ENCODE results near the gene DUOX1.

DUOX1 gene

GRCh38 chr15:45138814-45139765 lies 9.3 kb downstream of the DUOX1 start:
- peaks cover 17 to 28% of the 10 kb centered on the region in 2 donors for H3K27me3 ChIP-seq (ENCODE audit: control insufficient read depth in 1 of 2, insufficient read depth in 2 of 2, low read length in 2 of 2)
- no peaks in the 10 kb centered on the region for H3K9me3 ChIP-seq (ENCODE audit: low read length)
- no peaks in the 10 kb centered on the region for H3K4me1 ChIP-seq (ENCODE audit: insufficient read depth, low read length)
- H3K4me3 ChIP-seq (ENCODE audit: low read depth in 1 of 2, low read length in 2 of 2): no peak overlapping the region
- H3K9ac ChIP-seq (ENCODE audit: low read length): no peak overlapping the region
- no peaks in the 10 kb centered on the region for H3K36me3 ChIP-seq (ENCODE audit: insufficient read depth, low read length)
- H3K27ac ChIP-seq (ENCODE audit: low read depth, low read length): no peak overlapping the region

GRCh38 chr15:45139770-45140169 lies 10.0 kb downstream of the DUOX1 start:
- no peaks in the 10 kb centered on the region for H3K36me3 ChIP-seq (ENCODE audit: insufficient read depth, low read length)
- H3K27me3 ChIP-seq (ENCODE audit: control insufficient read depth in 1 of 2, insufficient read depth in 2 of 2, low read length in 2 of 2): peaks cover 11 to 21% of the 10 kb centered on the region in 2 donors
- no peaks in the 10 kb centered on the region for H3K4me1 ChIP-seq (ENCODE audit: insufficient read depth, low read length)
- H3K4me3 ChIP-seq (ENCODE audit: low read depth in 1 of 2, low read length in 2 of 2): no peak overlapping the region
- H3K9me3 ChIP-seq (ENCODE audit: low read length): no peaks in the 10 kb centered on the region
- no peak overlapping the region for H3K9ac ChIP-seq (ENCODE audit: low read length)
- no peak overlapping the region for H3K27ac ChIP-seq (ENCODE audit: low read depth, low read length)

GRCh38 chr15:45140557-45141250 lies 10.9 kb downstream of the DUOX1 start:
- Histone ChIP-seq H3K27ac (ENCODE audit: low read depth, low read length) (no peak overlapping the region), H3K4me1 (ENCODE audit: insufficient read depth, low read length) (no peaks in the 10 kb centered on the region), H3K4me3 (ENCODE audit: low read depth in 1 of 2, low read length in 2 of 2) (no peak overlapping the region), H3K36me3 (ENCODE audit: insufficient read depth, low read length) (no peaks in the 10 kb centered on the region), H3K9me3 (ENCODE audit: low read length) (no peaks in the 10 kb centered on the region), H3K27me3 (ENCODE audit: control insufficient read depth in 1 of 2, insufficient read depth in 2 of 2, low read length in 2 of 2) (peaks cover 8 to 15% of the 10 kb centered on the region in 2 donors), H3K9ac (ENCODE audit: low read length) (no peak overlapping the region)

GRCh38 chr15:45141386-45141785 lies 11.6 kb downstream of the DUOX1 start:
- Histone ChIP-seq H3K4me3 (ENCODE audit: low read depth in 1 of 2, low read length in 2 of 2) (no peak overlapping the region), H3K36me3 (ENCODE audit: insufficient read depth, low read length) (no peaks in the 10 kb centered on the region), H3K9ac (ENCODE audit: low read length) (no peak overlapping the region), H3K27me3 (ENCODE audit: control insufficient read depth in 1 of 2, insufficient read depth in 2 of 2, low read length in 2 of 2) (peaks cover 5 to 8% of the 10 kb centered on the region in 2 donors), H3K4me1 (ENCODE audit: insufficient read depth, low read length) (no peaks in the 10 kb centered on the region), H3K27ac (ENCODE audit: low read depth, low read length) (no peak overlapping the region), H3K9me3 (ENCODE audit: low read length) (no peaks in the 10 kb centered on the region)

DNA sequence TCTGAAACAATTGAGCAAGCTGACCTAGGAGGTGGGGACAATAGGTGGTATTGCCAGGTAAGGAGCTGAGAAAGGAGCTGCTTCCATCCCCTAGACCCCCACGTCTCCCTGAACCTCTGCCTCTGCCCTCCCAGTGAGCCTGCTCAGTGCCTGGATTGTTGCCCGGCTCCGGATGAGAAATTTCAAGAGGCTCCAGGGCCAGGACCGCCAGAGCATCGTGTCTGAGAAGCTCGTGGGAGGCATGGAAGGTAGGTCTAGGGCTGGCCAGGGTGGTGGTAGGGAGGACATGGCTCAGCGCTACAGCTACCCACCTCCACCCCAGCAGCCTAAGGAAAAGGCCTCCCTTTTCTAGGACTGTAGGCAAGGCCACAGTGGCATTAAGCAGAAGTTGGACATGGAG lies 13.3 kb downstream of the DUOX1 start:
- Histone ChIP-seq H3K27me3 (ENCODE audit: control insufficient read depth in 1 of 2, insufficient read depth in 2 of 2, low read length in 2 of 2) (peaks cover 0 to 4% of the 10 kb centered on the region in 2 donors), H3K36me3 (ENCODE audit: insufficient read depth, low read length) (no peaks in the 10 kb centered on the region), H3K9me3 (ENCODE audit: low read length) (no peaks in the 10 kb centered on the region), H3K4me1 (ENCODE audit: insufficient read depth, low read length) (no peaks in the 10 kb centered on the region), H3K9ac (ENCODE audit: low read length) (no peak overlapping the region), H3K4me3 (ENCODE audit: low read depth in 1 of 2, low read length in 2 of 2) (no peak overlapping the region), H3K27ac (ENCODE audit: low read depth, low read length) (no peak overlapping the region)

DNA sequence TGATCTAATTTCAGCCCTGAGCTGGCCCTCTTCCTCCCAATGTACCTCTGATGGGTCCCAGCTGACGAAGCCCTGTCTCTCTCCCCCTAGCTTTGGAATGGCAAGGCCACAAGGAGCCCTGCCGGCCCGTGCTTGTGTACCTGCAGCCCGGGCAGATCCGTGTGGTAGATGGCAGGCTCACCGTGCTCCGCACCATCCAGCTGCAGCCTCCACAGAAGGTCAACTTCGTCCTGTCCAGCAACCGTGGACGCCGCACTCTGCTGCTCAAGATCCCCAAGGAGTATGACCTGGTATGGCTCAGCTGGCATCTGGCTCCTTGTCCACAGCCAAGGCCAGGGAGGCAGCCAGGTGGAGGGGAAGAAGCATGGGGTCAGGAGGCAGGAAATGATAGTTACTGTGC lies 14.2 kb downstream of the DUOX1 start:
- H3K9me3 ChIP-seq (ENCODE audit: low read length): no peaks in the 10 kb centered on the region
- peaks cover 0 to 4% of the 10 kb centered on the region in 2 donors for H3K27me3 ChIP-seq (ENCODE audit: control insufficient read depth in 1 of 2, insufficient read depth in 2 of 2, low read length in 2 of 2)
- no peak overlapping the region for H3K9ac ChIP-seq (ENCODE audit: low read length)
- no peak overlapping the region for H3K27ac ChIP-seq (ENCODE audit: low read depth, low read length)
- no peak overlapping the region for H3K4me3 ChIP-seq (ENCODE audit: low read depth in 1 of 2, low read length in 2 of 2)
- H3K36me3 ChIP-seq (ENCODE audit: insufficient read depth, low read length): no peaks in the 10 kb centered on the region
- H3K4me1 ChIP-seq (ENCODE audit: insufficient read depth, low read length): no peaks in the 10 kb centered on the region

DNA sequence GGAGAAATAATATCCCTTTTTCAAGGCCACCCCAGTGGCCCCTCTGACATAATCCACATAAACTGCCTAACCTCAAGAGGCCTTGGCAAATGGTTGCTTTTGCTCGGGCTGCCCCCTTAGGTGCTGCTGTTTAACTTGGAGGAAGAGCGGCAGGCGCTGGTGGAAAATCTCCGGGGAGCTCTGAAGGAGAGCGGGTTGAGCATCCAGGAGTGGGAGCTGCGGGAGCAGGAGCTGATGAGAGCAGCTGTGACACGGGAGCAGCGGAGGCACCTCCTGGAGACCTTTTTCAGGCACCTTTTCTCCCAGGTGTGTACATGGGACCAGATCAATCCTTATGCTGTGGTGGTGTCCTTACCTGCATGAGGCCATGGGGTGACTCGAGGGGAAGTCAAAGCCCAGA lies 15.0 kb downstream of the DUOX1 start:
- H3K36me3 ChIP-seq (ENCODE audit: insufficient read depth, low read length): no peaks in the 10 kb centered on the region
- no peaks in the 10 kb centered on the region for H3K9me3 ChIP-seq (ENCODE audit: low read length)
- H3K9ac ChIP-seq (ENCODE audit: low read length): no peak overlapping the region
- no peak overlapping the region for H3K4me3 ChIP-seq (ENCODE audit: low read depth in 1 of 2, low read length in 2 of 2)
- peaks cover 0 to 4% of the 10 kb centered on the region in 2 donors for H3K27me3 ChIP-seq (ENCODE audit: control insufficient read depth in 1 of 2, insufficient read depth in 2 of 2, low read length in 2 of 2)
- no peaks in the 10 kb centered on the region for H3K4me1 ChIP-seq (ENCODE audit: insufficient read depth, low read length)
- H3K27ac ChIP-seq (ENCODE audit: low read depth, low read length): no peak overlapping the region

GRCh38 chr15:45146405-45146804 lies 16.6 kb downstream of the DUOX1 start:
- Histone ChIP-seq H3K27ac (ENCODE audit: low read depth, low read length) (no peak overlapping the region), H3K9ac (ENCODE audit: low read length) (no peak overlapping the region), H3K27me3 (ENCODE audit: control insufficient read depth in 1 of 2, insufficient read depth in 2 of 2, low read length in 2 of 2) (peaks cover 0 to 4% of the 10 kb centered on the region in 2 donors), H3K9me3 (ENCODE audit: low read length) (no peaks in the 10 kb centered on the region), H3K4me3 (ENCODE audit: low read depth in 1 of 2, low read length in 2 of 2) (no peak overlapping the region), H3K36me3 (ENCODE audit: insufficient read depth, low read length) (no peaks in the 10 kb centered on the region), H3K4me1 (ENCODE audit: insufficient read depth, low read length) (no peaks in the 10 kb centered on the region)

GRCh38 chr15:45147606-45148005 lies 17.8 kb downstream of the DUOX1 start:
- Histone ChIP-seq H3K27ac (ENCODE audit: low read depth, low read length) (no peak overlapping the region), H3K4me3 (ENCODE audit: low read depth in 1 of 2, low read length in 2 of 2) (no peak overlapping the region), H3K9ac (ENCODE audit: low read length) (no peak overlapping the region), H3K36me3 (ENCODE audit: insufficient read depth, low read length) (no peaks in the 10 kb centered on the region), H3K27me3 (ENCODE audit: control insufficient read depth in 1 of 2, insufficient read depth in 2 of 2, low read length in 2 of 2) (peaks cover 0 to 4% of the 10 kb centered on the region in 2 donors), H3K4me1 (ENCODE audit: insufficient read depth, low read length) (no peaks in the 10 kb centered on the region), H3K9me3 (ENCODE audit: low read length) (no peaks in the 10 kb centered on the region)

- H3K9me3 ChIP-seq (ENCODE audit: low read length): no peaks in the 10 kb centered on the region
- no peak overlapping the region for H3K27ac ChIP-seq (ENCODE audit: low read depth, low read length)
- H3K27me3 ChIP-seq (ENCODE audit: control insufficient read depth in 1 of 2, insufficient read depth in 2 of 2, low read length in 2 of 2): no peaks in the 10 kb centered on the region
- no peak overlapping the region for H3K9ac ChIP-seq (ENCODE audit: low read length)
- no peaks in the 10 kb centered on the region for H3K4me1 ChIP-seq (ENCODE audit: insufficient read depth, low read length)
- H3K4me3 ChIP-seq (ENCODE audit: low read depth in 1 of 2, low read length in 2 of 2): no peak overlapping the region
- no peaks in the 10 kb centered on the region for H3K36me3 ChIP-seq (ENCODE audit: insufficient read depth, low read length)
These were observed 18.6 kb downstream of the DUOX1 start for GRCh38 chr15:45148076-45149059.

DNA sequence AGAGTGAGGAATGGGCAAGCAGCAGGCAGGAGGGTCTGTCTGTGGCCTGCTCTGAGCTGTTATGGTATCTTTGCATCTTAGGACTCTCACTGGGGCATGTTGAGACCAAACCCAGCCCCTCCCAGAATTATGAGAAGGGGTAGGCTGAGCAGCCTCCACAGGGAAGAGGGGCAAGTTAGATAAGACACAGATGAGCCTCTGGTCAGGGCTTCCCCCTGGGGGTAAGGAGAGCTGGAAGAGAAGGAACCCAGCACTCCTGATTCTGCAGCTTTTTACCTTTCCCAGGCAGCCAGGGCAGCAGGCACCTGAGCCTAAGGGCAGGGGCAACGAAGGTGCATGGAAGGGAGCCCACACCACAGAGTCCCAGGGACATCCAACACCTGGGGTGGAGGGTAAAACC lies 19.3 kb downstream of the DUOX1 start:
- no peak overlapping the region for H3K9ac ChIP-seq (ENCODE audit: low read length)
- H3K4me3 ChIP-seq (ENCODE audit: low read depth in 1 of 2, low read length in 2 of 2): no peak overlapping the region
- no peaks in the 10 kb centered on the region for H3K4me1 ChIP-seq (ENCODE audit: insufficient read depth, low read length)
- H3K9me3 ChIP-seq (ENCODE audit: low read length): no peaks in the 10 kb centered on the region
- no peak overlapping the region for H3K27ac ChIP-seq (ENCODE audit: low read depth, low read length)
- no peaks in the 10 kb centered on the region for H3K36me3 ChIP-seq (ENCODE audit: insufficient read depth, low read length)
- no peaks in the 10 kb centered on the region for H3K27me3 ChIP-seq (ENCODE audit: control insufficient read depth in 1 of 2, insufficient read depth in 2 of 2, low read length in 2 of 2)
